ENCODE results near the gene MOB2.

DNA sequence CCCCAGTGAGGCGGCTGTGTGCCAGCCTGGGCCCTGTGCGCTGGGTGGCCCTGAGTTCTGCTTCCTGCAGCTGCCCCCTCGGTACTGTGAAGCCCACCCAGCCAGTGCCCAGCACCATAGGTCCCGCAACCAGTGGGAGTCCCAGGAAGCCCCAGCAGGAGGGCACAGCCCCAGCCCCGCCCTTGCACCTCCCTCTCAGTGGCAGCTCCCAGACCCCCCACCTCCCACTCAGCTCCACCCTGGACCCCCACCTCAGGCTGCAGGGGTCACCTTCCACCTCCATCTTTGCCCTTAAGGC is 30.9 kb downstream of the MOB2 start:
- TF ChIP-seq, protein P1, sequence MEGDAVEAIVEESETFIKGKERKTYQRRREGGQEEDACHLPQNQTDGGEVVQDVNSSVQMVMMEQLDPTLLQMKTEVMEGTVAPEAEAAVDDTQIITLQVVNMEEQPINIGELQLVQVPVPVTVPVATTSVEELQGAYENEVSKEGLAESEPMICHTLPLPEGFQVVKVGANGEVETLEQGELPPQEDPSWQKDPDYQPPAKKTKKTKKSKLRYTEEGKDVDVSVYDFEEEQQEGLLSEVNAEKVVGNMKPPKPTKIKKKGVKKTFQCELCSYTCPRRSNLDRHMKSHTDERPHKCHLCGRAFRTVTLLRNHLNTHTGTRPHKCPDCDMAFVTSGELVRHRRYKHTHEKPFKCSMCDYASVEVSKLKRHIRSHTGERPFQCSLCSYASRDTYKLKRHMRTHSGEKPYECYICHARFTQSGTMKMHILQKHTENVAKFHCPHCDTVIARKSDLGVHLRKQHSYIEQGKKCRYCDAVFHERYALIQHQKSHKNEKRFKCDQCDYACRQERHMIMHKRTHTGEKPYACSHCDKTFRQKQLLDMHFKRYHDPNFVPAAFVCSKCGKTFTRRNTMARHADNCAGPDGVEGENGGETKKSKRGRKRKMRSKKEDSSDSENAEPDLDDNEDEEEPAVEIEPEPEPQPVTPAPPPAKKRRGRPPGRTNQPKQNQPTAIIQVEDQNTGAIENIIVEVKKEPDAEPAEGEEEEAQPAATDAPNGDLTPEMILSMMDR (IDR thresholded peaks at IDR 0.05), result no peak
- TF ChIP-seq POLR2A (IDR thresholded peaks at IDR 0.05), result no peak

All from ovary (tissue), 3 donors.